Panc1 (cell line): ENCODE measurements around the gene CFAP221. TPM values are rescaled to one million over a fixed set of nuclear protein-coding genes. Genes with fewer than 3 reads are reported as not detected.

Experiments
- ATAC-seq: fragments of 200-7000 bp; cut with Tn5 transposase; 2 replicates; pipeline ENCODE4 v1.9.1; 2020; ENCODE audit warnings: mild to moderate bottlenecking, moderate library complexity
- BruUV-seq: library from RNA; stranded (reverse); fragments of 400-500 nt; replicated peaks from 2 replicates; lab custom pipeline; 2021; lab: Mats Ljungman, UMichigan
- CTCF ChIA-PET: fragments of 300-600 bp; sonication (Branson Sonifier 250); formaldehyde crosslinking; loops from one replicate; lab custom pipeline; 2022; ENCODE audit warnings: antibody characterized with exemption; lab: Charles Lee
- POLR2A ChIA-PET: fragments of 300-600 bp; sonication (Branson Sonifier 250); formaldehyde crosslinking; loops from one replicate; lab custom pipeline; 2022; ENCODE audit warnings: antibody characterized with exemption; lab: Charles Lee
- DNase-seq: peaks from one replicate; pipeline ENCODE4 v3.0.0-alpha.2; 2010; ENCODE audit warnings: low read depth, low spot score
- H3K27ac ChIP-seq: 2 replicates; pipeline ENCODE4 v1.5.1; 2011; ENCODE audit warnings: mild to moderate bottlenecking, low read length, inconsistent platforms
- H3K27me3 ChIP-seq: fragments of 200-500 bp; sonication (Bioruptor generic); 2 replicates; pipeline ENCODE4 v1.6.0; 2014; ENCODE audit warnings: low read length, inconsistent platforms; ENCODE audit not compliant: control insufficient read depth, insufficient read depth
- H3K36me3 ChIP-seq: fragments of 200-500 bp; sonication (Bioruptor generic); 2 replicates; pipeline ENCODE4 v1.5.1; 2014; ENCODE audit warnings: inconsistent platforms, mild to moderate bottlenecking, low read length, moderate library complexity; ENCODE audit not compliant: control insufficient read depth, insufficient read depth
- H3K4me1 ChIP-seq: 2 replicates; pipeline ENCODE4 v1.5.1; 2011; ENCODE audit warnings: inconsistent platforms, mild to moderate bottlenecking, low read length, moderate library complexity; ENCODE audit not compliant: control insufficient read depth, insufficient read depth
- H3K4me3 ChIP-seq, 2 experiments: 2 replicates each; pipeline ENCODE4 v1.5.1; 2011 to 2012; ENCODE audit warnings: low read depth in 2 of 2, low read length in 2 of 2, mild to moderate bottlenecking in 2 of 2, inconsistent platforms in 1 of 2, moderate library complexity in 1 of 2
- H3K9me3 ChIP-seq: fragments of 200-500 bp; sonication (Bioruptor generic); 2 replicates; pipeline ENCODE4 v1.5.1; 2014; ENCODE audit warnings: low read depth, mild to moderate bottlenecking, inconsistent platforms, low read length, moderate library complexity; ENCODE audit not compliant: control insufficient read depth, insufficient read depth
- CTCF ChIP-seq: fragments of 450-650 bp; IDR thresholded peaks from 2 replicates; pipeline ENCODE4 v1.5.1; 2017; ENCODE audit warnings: mild to moderate bottlenecking
- POLR2AphosphoS5 ChIP-seq: IDR thresholded peaks from 2 replicates; pipeline ENCODE4 v1.6.1; 2012; ENCODE audit warnings: mild to moderate bottlenecking, low read depth, low read length, moderate library complexity
- REST ChIP-seq, 2 experiments: IDR thresholded peaks; 2 replicates each; pipeline ENCODE4 v1.6.1; 2011 to 2012; ENCODE audit warnings: low read depth in 2 of 2, control low read depth in 1 of 2, low read length in 1 of 2, mild to moderate bottlenecking in 1 of 2, moderate library complexity in 1 of 2; ENCODE audit not compliant: insufficient read depth in 1 of 2
- SIN3A ChIP-seq: IDR thresholded peaks from 2 replicates; pipeline ENCODE4 v1.6.1; 2012; ENCODE audit warnings: low read depth, mild to moderate bottlenecking, low read length, moderate library complexity, borderline replicate concordance; ENCODE audit not compliant: insufficient read depth
- TCF7L2 ChIP-seq: IDR thresholded peaks from 2 replicates; pipeline ENCODE4 v1.6.1; 2011; ENCODE audit warnings: mild to moderate bottlenecking, low read depth, low read length, inconsistent platforms
- in situ Hi-C: cut with HindIII; loops from 2 replicates; pipeline ENCODE4 v1.10.0; 2016; ENCODE audit warnings: low sequenced_read_pairs, low pct_unique_long_range_greater_than_20kb
- intact Hi-C: fragments of 100-400 bp; cut with micrococcal nuclease; formaldehyde crosslinking; loops from one replicate; pipeline ENCODE4 v1.10.0; 2022; ENCODE audit not compliant: unreplicated experiment
- total RNA-seq: library from RNA; stranded (reverse); gene quantifications from one replicate; pipeline ENCODE4 v1.2.1, GENCODE V29; 2021; ENCODE audit not compliant: unreplicated experiment

Gene CFAP221
- total RNA-seq, 1 experiment from 2014 or later = not detected

- POLR2A ChIA-PET = no interaction called here
- in situ Hi-C loops = no loop called here
Measured at GRCh38 chr2:119536211-119536610, 8.0 kb upstream of the CFAP221 start.

GRCh38 chr2:119536707-119537106 lies 7.5 kb upstream of the CFAP221 start:
- Histone ChIP-seq H3K36me3 (no peaks in the 10 kb centered on the region), H3K4me1 (no peaks in the 10 kb centered on the region), H3K27me3 (peaks cover 7% of the 10 kb centered on the region; the same call in 1 of the 2 replicates), H3K4me3 (no peak overlapping the region), H3K27ac (no peak overlapping the region), H3K9me3 (peaks cover 2% of the 10 kb centered on the region; the same call in 1 of the 2 replicates)
- POLR2A ChIA-PET = no interaction called here
- DNase-seq (no peak), ATAC-seq (no peak)
- no peak for TF ChIP-seq REST (IDR thresholded peaks at IDR 0.05; ENCODE audit: insufficient read depth in 1 of 2, low read depth in 2 of 2, low read length in 1 of 2)
- no peak for TF ChIP-seq TCF7L2
- no peak for TF ChIP-seq SIN3A
- no peak for TF ChIP-seq CTCF
- no peak for TF ChIP-seq POLR2AphosphoS5
- in situ Hi-C loops (no loop called here), intact Hi-C loops (no loop called here)
- no TSS peak for BruUV-seq
- CTCF ChIA-PET = interaction anchor here (0.7 kb wide), 1 partner anchor 119 kb away, joined by 5 read pairs; no protein-coding TSS in a partner anchor

More at GRCh38 chr2:119536211-119536610, 8.0 kb upstream of the CFAP221 start:
- CTCF ChIA-PET = no interaction called here
- peaks cover 4% of the 10 kb centered on the region; the same call in 1 of the 2 replicates for H3K9me3 ChIP-seq
- H3K4me3 ChIP-seq = no peak overlapping the region
- TF ChIP-seq CTCF (no peak), REST (IDR thresholded peaks at IDR 0.05; ENCODE audit: insufficient read depth in 1 of 2, low read depth in 2 of 2, low read length in 1 of 2) (no peak), SIN3A (no peak), TCF7L2 (no peak), POLR2AphosphoS5 (no peak)
- no peaks in the 10 kb centered on the region for H3K36me3 ChIP-seq
- H3K27ac ChIP-seq = no peak overlapping the region
- no TSS peak for BruUV-seq
- ATAC-seq (no peak), DNase-seq (no peak)
- intact Hi-C loops = no loop called here
- H3K4me1 ChIP-seq = no peaks in the 10 kb centered on the region
- peaks cover 5% of the 10 kb centered on the region; the same call in 1 of the 2 replicates for H3K27me3 ChIP-seq
